ENCODE results near the gene LDLRAD3.

GRCh38 chr11:36097219-36097650 lies 153.4 kb downstream of the LDLRAD3 start:
- TF ChIP-seq CTCF (IDR thresholded peaks at IDR 0.05) (no peak), POLR2A (IDR thresholded peaks at IDR 0.05) (no peak), EP300 (IDR thresholded peaks at IDR 0.05) (no peak)
